Neural progenitor cell (in vitro differentiated cells): ENCODE results near the gene RCE1. TPM values are rescaled to one million over a fixed set of nuclear protein-coding genes. Genes with fewer than 3 reads are reported as not detected.

Experiments used
- DNase-seq: peaks from one replicate; pipeline ENCODE4 v3.0.0-alpha.2; 2016; ENCODE audit warnings: low spot score
- H2AFZ ChIP-seq: fragments of 200-600 bp; sonication (generic); replicated peaks from 2 replicates; pipeline ENCODE4 v1.6.1; 2016; ENCODE audit warnings: antibody characterized with exemption
- H3F3A ChIP-seq: fragments of 200-600 bp; sonication (generic); 2 replicates; pipeline ENCODE4 v1.6.1; 2016; ENCODE audit warnings: antibody characterized with exemption, low read depth
- H3K27ac ChIP-seq: fragments of 200-600 bp; sonication (generic); 2 replicates; pipeline ENCODE4 v1.5.1; 2016; ENCODE audit warnings: mild to moderate bottlenecking
- H3K27me3 ChIP-seq: fragments of 200-600 bp; sonication (generic); 2 replicates; pipeline ENCODE4 v1.6.1; 2016; ENCODE audit warnings: mild to moderate bottlenecking, moderate library complexity
- H3K36me3 ChIP-seq: fragments of 200-600 bp; sonication (generic); 2 replicates; pipeline ENCODE4 v1.5.1; 2016
- H3K4me1 ChIP-seq: fragments of 200-600 bp; sonication (generic); 2 replicates; pipeline ENCODE4 v1.6.1; 2016; ENCODE audit warnings: mixed run types
- H3K4me2 ChIP-seq: fragments of 200-600 bp; sonication (generic); 2 replicates; pipeline ENCODE4 v1.6.1; 2016
- H3K4me3 ChIP-seq: fragments of 200-600 bp; sonication (generic); 2 replicates; pipeline ENCODE4 v1.5.1; 2016
- H3K79me2 ChIP-seq: fragments of 200-600 bp; sonication (generic); 2 replicates; pipeline ENCODE4 v1.6.1; 2016; ENCODE audit warnings: low read depth
- H3K9ac ChIP-seq: fragments of 200-600 bp; sonication (generic); 2 replicates; pipeline ENCODE4 v1.6.1; 2016
- H3K9me3 ChIP-seq: fragments of 200-600 bp; sonication (generic); 2 replicates; pipeline ENCODE4 v1.5.1; 2016; ENCODE audit warnings: low read depth
- H4K20me1 ChIP-seq: fragments of 200-600 bp; sonication (generic); 2 replicates; pipeline ENCODE4 v1.6.1; 2016; ENCODE audit warnings: low read depth
- H3K27ac Mint-ChIP-seq: 3 replicates; pipeline ENCODE4 v1.8.0; 2021; ENCODE audit warnings: mixed read lengths
- H3K27me3 Mint-ChIP-seq: 2 replicates; pipeline ENCODE4 v1.8.0; 2022; ENCODE audit warnings: low read depth, mild to moderate bottlenecking, inconsistent platforms, moderate library complexity, mixed read lengths; ENCODE audit not compliant: insufficient read depth
- H3K36me3 Mint-ChIP-seq: 3 replicates; pipeline ENCODE4 v1.8.0; 2021; ENCODE audit warnings: mixed read lengths
- H3K4me1 Mint-ChIP-seq: 3 replicates; pipeline ENCODE4 v1.8.0; 2021; ENCODE audit warnings: mixed read lengths
- H3K4me3 Mint-ChIP-seq: 3 replicates; pipeline ENCODE4 v1.8.0; 2021; ENCODE audit warnings: mild to moderate bottlenecking, moderate library complexity, mixed read lengths
- H3K9me3 Mint-ChIP-seq: 3 replicates; pipeline ENCODE4 v1.8.0; 2020; ENCODE audit warnings: mixed read lengths
- CTCF ChIP-seq: fragments of 200-600 bp; sonication (generic); IDR thresholded peaks from 2 replicates; pipeline ENCODE4 v1.5.1; 2017; ENCODE audit warnings: antibody characterized with exemption, mild to moderate bottlenecking
- EZH2 ChIP-seq: fragments of 200-600 bp; sonication (generic); IDR thresholded peaks from 2 replicates; pipeline ENCODE4 v1.6.1; 2017; ENCODE audit warnings: antibody characterized with exemption, mild to moderate bottlenecking, moderate library complexity
- EZH2phosphoT487 ChIP-seq: fragments of 200-600 bp; sonication (generic); IDR thresholded peaks from 2 replicates; pipeline ENCODE4 v1.6.1; 2017; ENCODE audit warnings: antibody characterized with exemption
- total RNA-seq: library from RNA; depleted of rRNA; stranded (reverse); fragments of >200 nt; gene quantifications from 2 replicates; pipeline ENCODE4 v1.2.3, GENCODE V29; 2015; ENCODE audit warnings: low replicate concordance

The RCE1 gene
- total RNA-seq, 1 donor from 2014 or later, result 13.7 TPM

GRCh38 chr11:66864924-66865697 lies 21.9 kb downstream of the RCE1 start:
- Histone ChIP-seq H3F3A (no peaks in the 10 kb centered on the region), H3K36me3 (no peaks in the 10 kb centered on the region), H4K20me1 (no peaks in the 10 kb centered on the region), H3K27ac (no peak overlapping the region), H2AFZ (no peak overlapping the region), H3K4me1 (peaks cover 5% of the 10 kb centered on the region), H3K9ac (no peak overlapping the region), H3K4me3 (no peak overlapping the region), H3K27me3 (no peaks in the 10 kb centered on the region), H3K9me3 (no peaks in the 10 kb centered on the region), H3K4me2 (no peak overlapping the region), H3K79me2 (no peaks in the 10 kb centered on the region)
- Mint-ChIP-seq H3K27ac (no peak overlapping the region), H3K9me3 (no peaks in the 10 kb centered on the region), H3K4me3 (no peak overlapping the region), H3K36me3 (no peaks in the 10 kb centered on the region), H3K27me3 (peaks cover 6% of the 10 kb centered on the region), H3K4me1 (peaks cover 7% of the 10 kb centered on the region)
- DNase-seq, result no peak
- no peak for TF ChIP-seq EZH2

GRCh38 chr11:66866007-66866406 lies 22.8 kb downstream of the RCE1 start:
- H3F3A ChIP-seq, result no peaks in the 10 kb centered on the region
- Mint-ChIP-seq H3K27me3 (peaks cover 6% of the 10 kb centered on the region), H3K4me1 (peaks cover 7% of the 10 kb centered on the region), H3K36me3 (no peaks in the 10 kb centered on the region), H3K27ac (no peak overlapping the region), H3K4me3 (peak overlapping the region; percentile 52), H3K9me3 (no peaks in the 10 kb centered on the region)
- H3K27ac ChIP-seq, result no peak overlapping the region
- no peaks in the 10 kb centered on the region for H3K9me3 ChIP-seq
- no peaks in the 10 kb centered on the region for H3K79me2 ChIP-seq
- TF ChIP-seq EZH2phosphoT487 (no peak), EZH2 (no peak), CTCF (no peak)
- H3K4me3 ChIP-seq, result no peak overlapping the region
- H3K4me2 ChIP-seq, result no peak overlapping the region
- no peaks in the 10 kb centered on the region for H3K36me3 ChIP-seq
- DNase-seq, result no peak
- H3K4me1 ChIP-seq, result peaks cover 5% of the 10 kb centered on the region
- no peak overlapping the region for H2AFZ ChIP-seq
- H3K9ac ChIP-seq, result no peak overlapping the region
- no peaks in the 10 kb centered on the region for H4K20me1 ChIP-seq
- no peaks in the 10 kb centered on the region for H3K27me3 ChIP-seq

- no peak overlapping the region for H3K4me3 Mint-ChIP-seq
- H3K9me3 Mint-ChIP-seq, result no peaks in the 10 kb centered on the region
- no peak overlapping the region for H3K27ac Mint-ChIP-seq
- no peak overlapping the region for H3K27ac ChIP-seq
- no peaks in the 10 kb centered on the region for H3K9me3 ChIP-seq
- H3K4me3 ChIP-seq, result no peak overlapping the region
- no peak overlapping the region for H3K9ac ChIP-seq
- H3K36me3 Mint-ChIP-seq, result peaks cover under 1% of the 10 kb centered on the region
- H3K4me2 ChIP-seq, result no peak overlapping the region
- peaks cover 7% of the 10 kb centered on the region for H3K4me1 Mint-ChIP-seq
- H3K27me3 Mint-ChIP-seq, result peaks cover 6% of the 10 kb centered on the region
- no peaks in the 10 kb centered on the region for H3K27me3 ChIP-seq
- H3F3A ChIP-seq, result no peaks in the 10 kb centered on the region
- H2AFZ ChIP-seq, result no peak overlapping the region
- H3K79me2 ChIP-seq, result no peaks in the 10 kb centered on the region
- H3K4me1 ChIP-seq, result peaks cover 5% of the 10 kb centered on the region
- no peak for TF ChIP-seq EZH2
- no peak for TF ChIP-seq EZH2phosphoT487
- no peak for TF ChIP-seq CTCF
- DNase-seq, result no peak
- no peaks in the 10 kb centered on the region for H4K20me1 ChIP-seq
- no peaks in the 10 kb centered on the region for H3K36me3 ChIP-seq
Observed at GRCh38 chr11:66866511-66866986, 23.3 kb downstream of the RCE1 start.

- peaks cover 2% of the 10 kb centered on the region for H3K36me3 Mint-ChIP-seq
- H3K4me1 Mint-ChIP-seq, result peaks cover 7% of the 10 kb centered on the region
- no peak for DNase-seq
- no peaks in the 10 kb centered on the region for H4K20me1 ChIP-seq
- H3K27me3 Mint-ChIP-seq, result peaks cover 6% of the 10 kb centered on the region
- no peak overlapping the region for H2AFZ ChIP-seq
- H3K9ac ChIP-seq, result no peak overlapping the region
- TF ChIP-seq CTCF (no peak), EZH2 (no peak), EZH2phosphoT487 (no peak)
- H3F3A ChIP-seq, result no peaks in the 10 kb centered on the region
- H3K4me3 Mint-ChIP-seq, result no peak overlapping the region
- no peaks in the 10 kb centered on the region for H3K79me2 ChIP-seq
- H3K27ac ChIP-seq, result no peak overlapping the region
- H3K27ac Mint-ChIP-seq, result peak overlapping the region; percentile 82
- no peaks in the 10 kb centered on the region for H3K36me3 ChIP-seq
- no peaks in the 10 kb centered on the region for H3K27me3 ChIP-seq
- peaks cover 5% of the 10 kb centered on the region for H3K4me1 ChIP-seq
- H3K4me2 ChIP-seq, result no peak overlapping the region
- no peaks in the 10 kb centered on the region for H3K9me3 Mint-ChIP-seq
- no peak overlapping the region for H3K4me3 ChIP-seq
- no peaks in the 10 kb centered on the region for H3K9me3 ChIP-seq
Observed at GRCh38 chr11:66867425-66868040, 24.3 kb downstream of the RCE1 start.
